ENCODE data around the gene STRN. TPM values are rescaled to one million over a fixed set of nuclear protein-coding genes. Genes with fewer than 3 reads are reported as not detected.

STRN gene
- total and polyA plus RNA-seq, 2 of the 13 experiments (the other 11 are each of a cell fraction or from before 2014, with no cell fraction given), result 10.4 to 19.3 TPM

DNA sequence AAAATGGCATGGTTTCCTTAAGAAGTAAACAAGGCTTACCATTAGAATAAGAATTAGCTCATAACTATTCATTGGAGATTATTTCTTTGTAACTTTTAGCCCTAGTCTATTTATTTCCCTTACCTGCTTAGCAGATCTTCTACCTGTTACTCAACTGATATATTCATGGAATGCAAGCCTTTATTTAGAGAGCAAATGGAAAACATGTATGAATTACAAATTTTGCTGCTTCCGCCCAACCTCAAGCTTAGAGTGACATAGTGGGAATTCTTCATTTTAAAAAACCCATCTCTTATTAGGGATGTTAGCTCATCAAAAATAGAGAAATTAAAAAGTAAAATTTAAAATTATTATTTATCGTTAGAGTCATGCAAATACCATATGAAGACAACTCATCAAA is 110.9 kb downstream of the STRN start:
- ATAC-seq (no peak), FAIRE-seq (no peak), DNase-seq (ENCODE audit: low spot score) (no peak)
- TF ChIP-seq ZNF331 (CRISPR knock-in tag; IDR thresholded peaks at IDR 0.05) (no peak), ZNF333 (CRISPR knock-in tag; IDR thresholded peaks at IDR 0.05; ENCODE audit: borderline replicate concordance) (no peak), TOE1 (CRISPR knock-in tag; IDR thresholded peaks at IDR 0.05) (no peak), GTF3A (CRISPR knock-in tag; conservative IDR thresholded peaks at IDR 0.05) (no peak), SP4 (CRISPR knock-in tag; IDR thresholded peaks at IDR 0.05) (no peak), ETV6 (CRISPR knock-in tag; conservative IDR thresholded peaks at IDR 0.05) (no peak)
- TF ChIP-seq, protein P1, sequence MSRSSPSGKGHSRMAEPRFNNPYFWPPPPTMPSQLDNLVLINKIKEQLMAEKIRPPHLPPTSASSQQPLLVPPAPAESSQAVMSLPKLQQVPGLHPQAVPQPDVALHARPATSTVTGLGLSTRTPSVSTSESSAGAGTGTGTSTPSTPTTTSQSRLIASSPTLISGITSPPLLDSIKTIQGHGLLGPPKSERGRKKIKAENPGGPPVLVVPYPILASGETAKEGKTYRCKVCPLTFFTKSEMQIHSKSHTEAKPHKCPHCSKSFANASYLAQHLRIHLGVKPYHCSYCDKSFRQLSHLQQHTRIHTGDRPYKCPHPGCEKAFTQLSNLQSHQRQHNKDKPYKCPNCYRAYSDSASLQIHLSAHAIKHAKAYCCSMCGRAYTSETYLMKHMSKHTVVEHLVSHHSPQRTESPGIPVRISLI (CRISPR knock-in tag; IDR thresholded peaks at IDR 0.05; ENCODE audit: borderline replicate concordance), result no peak
- TF ChIP-seq, protein P2, sequence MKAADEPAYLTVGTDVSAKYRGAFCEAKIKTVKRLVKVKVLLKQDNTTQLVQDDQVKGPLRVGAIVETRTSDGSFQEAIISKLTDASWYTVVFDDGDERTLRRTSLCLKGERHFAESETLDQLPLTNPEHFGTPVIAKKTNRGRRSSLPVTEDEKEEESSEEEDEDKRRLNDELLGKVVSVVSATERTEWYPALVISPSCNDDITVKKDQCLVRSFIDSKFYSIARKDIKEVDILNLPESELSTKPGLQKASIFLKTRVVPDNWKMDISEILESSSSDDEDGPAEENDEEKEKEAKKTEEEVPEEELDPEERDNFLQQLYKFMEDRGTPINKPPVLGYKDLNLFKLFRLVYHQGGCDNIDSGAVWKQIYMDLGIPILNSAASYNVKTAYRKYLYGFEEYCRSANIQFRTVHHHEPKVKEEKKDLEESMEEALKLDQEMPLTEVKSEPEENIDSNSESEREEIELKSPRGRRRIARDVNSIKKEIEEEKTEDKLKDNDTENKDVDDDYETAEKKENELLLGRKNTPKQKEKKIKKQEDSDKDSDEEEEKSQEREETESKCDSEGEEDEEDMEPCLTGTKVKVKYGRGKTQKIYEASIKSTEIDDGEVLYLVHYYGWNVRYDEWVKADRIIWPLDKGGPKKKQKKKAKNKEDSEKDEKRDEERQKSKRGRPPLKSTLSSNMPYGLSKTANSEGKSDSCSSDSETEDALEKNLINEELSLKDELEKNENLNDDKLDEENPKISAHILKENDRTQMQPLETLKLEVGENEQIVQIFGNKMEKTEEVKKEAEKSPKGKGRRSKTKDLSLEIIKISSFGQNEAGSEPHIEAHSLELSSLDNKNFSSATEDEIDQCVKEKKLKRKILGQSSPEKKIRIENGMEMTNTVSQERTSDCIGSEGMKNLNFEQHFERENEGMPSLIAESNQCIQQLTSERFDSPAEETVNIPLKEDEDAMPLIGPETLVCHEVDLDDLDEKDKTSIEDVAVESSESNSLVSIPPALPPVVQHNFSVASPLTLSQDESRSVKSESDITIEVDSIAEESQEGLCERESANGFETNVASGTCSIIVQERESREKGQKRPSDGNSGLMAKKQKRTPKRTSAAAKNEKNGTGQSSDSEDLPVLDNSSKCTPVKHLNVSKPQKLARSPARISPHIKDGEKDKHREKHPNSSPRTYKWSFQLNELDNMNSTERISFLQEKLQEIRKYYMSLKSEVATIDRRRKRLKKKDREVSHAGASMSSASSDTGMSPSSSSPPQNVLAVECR (CRISPR knock-in tag; IDR thresholded peaks at IDR 0.05; ENCODE audit: borderline replicate concordance), result no peak
- TF ChIP-seq, protein P3, sequence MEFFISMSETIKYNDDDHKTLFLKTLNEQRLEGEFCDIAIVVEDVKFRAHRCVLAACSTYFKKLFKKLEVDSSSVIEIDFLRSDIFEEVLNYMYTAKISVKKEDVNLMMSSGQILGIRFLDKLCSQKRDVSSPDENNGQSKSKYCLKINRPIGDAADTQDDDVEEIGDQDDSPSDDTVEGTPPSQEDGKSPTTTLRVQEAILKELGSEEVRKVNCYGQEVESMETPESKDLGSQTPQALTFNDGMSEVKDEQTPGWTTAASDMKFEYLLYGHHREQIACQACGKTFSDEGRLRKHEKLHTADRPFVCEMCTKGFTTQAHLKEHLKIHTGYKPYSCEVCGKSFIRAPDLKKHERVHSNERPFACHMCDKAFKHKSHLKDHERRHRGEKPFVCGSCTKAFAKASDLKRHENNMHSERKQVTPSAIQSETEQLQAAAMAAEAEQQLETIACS (CRISPR knock-in tag; IDR thresholded peaks at IDR 0.05), result no peak
- TF ChIP-seq, protein P4, sequence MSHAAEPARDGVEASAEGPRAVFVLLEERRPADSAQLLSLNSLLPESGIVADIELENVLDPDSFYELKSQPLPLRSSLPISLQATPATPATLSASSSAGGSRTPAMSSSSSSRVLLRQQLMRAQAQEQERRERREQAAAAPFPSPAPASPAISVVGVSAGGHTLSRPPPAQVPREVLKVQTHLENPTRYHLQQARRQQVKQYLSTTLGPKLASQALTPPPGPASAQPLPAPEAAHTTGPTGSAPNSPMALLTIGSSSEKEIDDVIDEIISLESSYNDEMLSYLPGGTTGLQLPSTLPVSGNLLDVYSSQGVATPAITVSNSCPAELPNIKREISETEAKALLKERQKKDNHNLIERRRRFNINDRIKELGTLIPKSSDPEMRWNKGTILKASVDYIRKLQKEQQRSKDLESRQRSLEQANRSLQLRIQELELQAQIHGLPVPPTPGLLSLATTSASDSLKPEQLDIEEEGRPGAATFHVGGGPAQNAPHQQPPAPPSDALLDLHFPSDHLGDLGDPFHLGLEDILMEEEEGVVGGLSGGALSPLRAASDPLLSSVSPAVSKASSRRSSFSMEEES (CRISPR knock-in tag; IDR thresholded peaks at IDR 0.05), result no peak
- no peak overlapping the region for H2AFZ ChIP-seq (ENCODE audit: low read length)
- H3K9me3 ChIP-seq (ENCODE audit: low read length), result no peaks in the 10 kb centered on the region
- H3K79me2 ChIP-seq (ENCODE audit: insufficient read depth, low read length), result no peaks in the 10 kb centered on the region
- H3K4me2 ChIP-seq (ENCODE audit: low read depth, low read length), result no peak overlapping the region
- H3K36me3 ChIP-seq (replicated peaks in 1 of 2; ENCODE audit: control insufficient read depth in 1 of 2, insufficient read depth in 2 of 2, low read length in 2 of 2), result peaks cover 0 to 12% of the 10 kb centered on the region in 2 experiments; a peak in 1 of 5 replicates
- in situ Hi-C loops (cut with HindIII; ENCODE audit: extremely low pct_ligation_motif_present, low pct_unique_long_range_greater_than_20kb), result no loop called here
- ChIA-PET POLR2A (no interaction called here), CTCF (ENCODE audit: low intra/inter-chr PET ratio, low total read pairs) (no interaction called here)
- no peaks in the 10 kb centered on the region for H3K27me3 ChIP-seq (ENCODE audit: control insufficient read depth in 1 of 2, insufficient read depth in 2 of 2, low read length in 2 of 2)
- intact Hi-C loops (cut with micrococcal nuclease; ENCODE audit: unreplicated experiment), result no loop called here
- peaks cover 24% of the 10 kb centered on the region for H3K4me1 ChIP-seq (ENCODE audit: insufficient read depth, low read length)
- no TSS peak for BruUV-seq (replicated peaks)
- no peak overlapping the region for H3K9ac ChIP-seq (ENCODE audit: insufficient read depth, low read depth, low read length)
- no peaks in the 10 kb centered on the region for H4K20me1 ChIP-seq (ENCODE audit: insufficient read depth, low read length)
- H3K4me3 ChIP-seq (replicated peaks in 1 of 3; ENCODE audit: insufficient read depth in 1 of 3, low read depth in 2 of 3, low read length in 3 of 3), result no peak overlapping the region
- no peak overlapping the region for H3K27ac ChIP-seq (ENCODE audit: extremely low read length, insufficient read depth, low read length)
- WGBS (ENCODE audit: low lambda C conversion rate), result 98% methylated on average over 2 of the region's 2 CpGs
